Natural killer cell (primary cell): ENCODE data around the gene ZG16B. TPM values are rescaled to one million over a fixed set of nuclear protein-coding genes. Genes with fewer than 3 reads are reported as not detected.

Experiments used
- ATAC-seq, 3 donors: fragments of 150-1000 bp in 2 of 3; fragments of 200-7000 bp in 1 of 3; cut with Tn5 transposase; 1 replicate in 1 of 3; 2 replicates in 2 of 3; pipeline ENCODE4 v1.10.0; 2021; ENCODE audit warnings: mild to moderate bottlenecking in 2 of 3, moderate library complexity in 2 of 3
- DNase-seq, 2 donors: peaks; one replicate each; pipeline versions ENCODE4 v3.0.0 to v3.0.0-alpha.2; 2013 to 2021; ENCODE audit warnings: mixed read lengths in 1 of 2
- H3K27ac ChIP-seq: one replicate; pipeline ENCODE4 v1.5.1; 2013; ENCODE audit warnings: mild to moderate bottlenecking, low read length
- H3K27me3 ChIP-seq: one replicate; pipeline ENCODE4 v1.6.1; 2013; ENCODE audit warnings: low read length; ENCODE audit not compliant: control insufficient read depth, insufficient read depth
- H3K36me3 ChIP-seq: one replicate; pipeline ENCODE4 v1.6.1; 2013; ENCODE audit warnings: low read length; ENCODE audit not compliant: control insufficient read depth, insufficient read depth
- H3K4me1 ChIP-seq: one replicate; pipeline ENCODE4 v1.6.1; 2013; ENCODE audit warnings: low read length; ENCODE audit not compliant: control insufficient read depth, insufficient read depth
- H3K4me3 ChIP-seq: one replicate; pipeline ENCODE4 v1.5.1; 2013; ENCODE audit warnings: low read length
- H3K9me3 ChIP-seq: one replicate; pipeline ENCODE4 v1.6.1; 2013; ENCODE audit warnings: low read length; ENCODE audit not compliant: control insufficient read depth, insufficient read depth
- H3K27ac Mint-ChIP-seq, 2 donors: one replicate each; pipeline ENCODE4 v1.8.0; 2022; ENCODE audit warnings: mild to moderate bottlenecking in 2 of 2, mixed read lengths in 2 of 2, moderate library complexity in 1 of 2
- H3K27me3 Mint-ChIP-seq, 2 donors: one replicate each; pipeline ENCODE4 v1.8.0; 2022; ENCODE audit warnings: low read depth in 2 of 2, mixed read lengths in 2 of 2
- H3K36me3 Mint-ChIP-seq: one replicate; pipeline ENCODE4 v1.8.0; 2022; ENCODE audit warnings: mixed read lengths
- H3K4me1 Mint-ChIP-seq, 2 donors: one replicate each; pipeline ENCODE4 v1.8.0; 2022; ENCODE audit warnings: mixed read lengths in 2 of 2
- H3K4me3 Mint-ChIP-seq: one replicate; pipeline ENCODE4 v1.8.0; 2022; ENCODE audit warnings: mild to moderate bottlenecking, moderate library complexity, mixed read lengths
- H3K9me3 Mint-ChIP-seq, 2 donors: one replicate each; pipeline ENCODE4 v1.8.0; 2022; ENCODE audit warnings: mixed read lengths in 2 of 2
- CTCF ChIP-seq: fragments of 200-600 bp; IDR thresholded peaks from one replicate; pipeline ENCODE4 v1.8.0; 2022; ENCODE audit warnings: antibody characterized with exemption
- WGBS: methylation state at CpG from one replicate; pipeline ENCODE4 v1.1.7; 2013; ENCODE audit warnings: missing lambda C conversion rate; ENCODE audit not compliant: insufficient coverage; 5-methylcytosine and 5-hydroxymethylcytosine counted together
- intact Hi-C: fragments of 100-400 bp; cut with micrococcal nuclease; formaldehyde crosslinking; loops from one replicate; pipeline ENCODE4 v1.14.2; 2022
- total RNA-seq, 4 donors: library from RNA; stranded (reverse); fragments of 120-200 nt in 1 of 4; gene quantifications; one replicate each; pipeline versions ENCODE4 v1.2.3 to v1.2.4, GENCODE V29; 2013 to 2022

ZG16B gene
- total RNA-seq, 3 donors from 2014 or later (not counting 1 experiment from before 2014, with no cell fraction given): 0.78 to 1.5 (median 1.1) TPM

GRCh38 chr16:2838928-2839327 is 8.8 kb downstream of the ZG16B start:
- H3K36me3 Mint-ChIP-seq: no peaks in the 10 kb centered on the region
- Histone ChIP-seq H3K9me3 (no peaks in the 10 kb centered on the region), H3K36me3 (peaks cover 2% of the 10 kb centered on the region), H3K4me3 (no peak overlapping the region), H3K4me1 (peaks cover 56% of the 10 kb centered on the region), H3K27ac (peak overlapping the region; percentile 6), H3K27me3 (no peaks in the 10 kb centered on the region)
- intact Hi-C loops: loop anchor here (1.0 kb wide), 1 partner anchor 80 kb away; no protein-coding TSS in a partner anchor
- ATAC-seq: peak; percentile 37 to 61 (median 46)
- H3K9me3 Mint-ChIP-seq: no peaks in the 10 kb centered on the region
- H3K27ac Mint-ChIP-seq: peak overlapping the region; percentile 30 to 96
- H3K27me3 Mint-ChIP-seq: no peaks in the 10 kb centered on the region
- WGBS: 18% methylated on average over 12 of the region's 12 CpGs
- DNase-seq: peak; percentile 58 to 81
- peak; percentile 80 for TF ChIP-seq CTCF
- H3K4me1 Mint-ChIP-seq: peaks cover 58 to 60% of the 10 kb centered on the region in 2 donors
- peak overlapping the region; percentile 75 for H3K4me3 Mint-ChIP-seq

- 93% methylated on average over 15 of the region's 15 CpGs for WGBS
- peaks cover 62 to 67% of the 10 kb centered on the region in 2 donors for H3K4me1 Mint-ChIP-seq
- ATAC-seq (no peak), DNase-seq (no peak)
- TF ChIP-seq CTCF: no peak
- no peaks in the 10 kb centered on the region for H3K36me3 Mint-ChIP-seq
- no peaks in the 10 kb centered on the region for H3K27me3 Mint-ChIP-seq
- Histone ChIP-seq H3K36me3 (peaks cover 2% of the 10 kb centered on the region), H3K4me3 (no peak overlapping the region), H3K27ac (peak overlapping the region; percentile 97), H3K4me1 (peaks cover 56% of the 10 kb centered on the region), H3K27me3 (no peaks in the 10 kb centered on the region), H3K9me3 (no peaks in the 10 kb centered on the region)
- no peaks in the 10 kb centered on the region for H3K9me3 Mint-ChIP-seq
- peak overlapping the region; percentile 30 to 96 for H3K27ac Mint-ChIP-seq
- H3K4me3 Mint-ChIP-seq: peak overlapping the region; percentile 75
- intact Hi-C loops: loop anchor here (1.0 to 5.0 kb wide), 2 partner anchors 42 to 79 kb away; partner anchors contain the start of gene FLYWCH2
These were observed 9.7 kb downstream of the ZG16B start for GRCh38 chr16:2839650-2840450.

- ATAC-seq: peak in 1 of 3 donors; percentile 12
- H3K4me3 Mint-ChIP-seq: peak overlapping the region; percentile 93
- H3K4me3 ChIP-seq: peak overlapping the region; percentile 46
These were observed 10.8 kb downstream of the ZG16B start for GRCh38 chr16:2840914-2841313.

More at GRCh38 chr16:2840914-2841313, 10.8 kb downstream of the ZG16B start:
- no peaks in the 10 kb centered on the region for H3K27me3 Mint-ChIP-seq
- H3K9me3 Mint-ChIP-seq: no peaks in the 10 kb centered on the region
- H3K36me3 Mint-ChIP-seq: no peaks in the 10 kb centered on the region
- no peaks in the 10 kb centered on the region for H3K27me3 ChIP-seq
- peak in 1 of 2 donors; percentile 28 for DNase-seq
- no peaks in the 10 kb centered on the region for H3K9me3 ChIP-seq
- intact Hi-C loops: loop anchor here (5.0 kb wide), 1 partner anchor 41 kb away; the partner anchor contains the start of gene FLYWCH2
- peaks cover 2% of the 10 kb centered on the region for H3K36me3 ChIP-seq
- H3K4me1 ChIP-seq: peaks cover 61% of the 10 kb centered on the region
- WGBS: 21% methylated on average over 12 of the region's 12 CpGs
- no peak for TF ChIP-seq CTCF
- peaks cover 65 to 73% of the 10 kb centered on the region in 2 donors for H3K4me1 Mint-ChIP-seq
- peak overlapping the region; percentile 97 for H3K27ac ChIP-seq
- peak overlapping the region; percentile 96 to 97 for H3K27ac Mint-ChIP-seq
